GM21367 (cell line): ENCODE results near the gene SLC9A3.

Experiments used
- ATAC-seq: cut with Tn5 transposase; IDR thresholded peaks from one replicate; pipeline ENCODE4 v1.9.1; 2021; ENCODE audit not compliant: unreplicated experiment

SLC9A3 gene

GRCh38 chr5:539469-540070 lies 15.3 kb upstream of the SLC9A3 start:
- ATAC-seq = no peak

- ATAC-seq = no peak
Measured at GRCh38 chr5:538801-539468, 14.7 kb upstream of the SLC9A3 start.

GRCh38 chr5:538271-538771 lies 14.1 kb upstream of the SLC9A3 start:
- no peak for ATAC-seq

- no peak for ATAC-seq
Measured at GRCh38 chr5:537621-538071, 13.4 kb upstream of the SLC9A3 start.

GRCh38 chr5:537098-537497 lies 12.8 kb upstream of the SLC9A3 start:
- ATAC-seq = no peak

- ATAC-seq = no peak
Measured at GRCh38 chr5:535846-536698, 11.8 kb upstream of the SLC9A3 start.

GRCh38 chr5:534743-535671 lies 10.8 kb upstream of the SLC9A3 start:
- no peak for ATAC-seq

- no peak for ATAC-seq
Measured at GRCh38 chr5:533955-534742, 9.9 kb upstream of the SLC9A3 start.

- ATAC-seq = no peak
Measured at GRCh38 chr5:533243-533954, 9.2 kb upstream of the SLC9A3 start.

- ATAC-seq = no peak
Measured at GRCh38 chr5:532521-533242, 8.4 kb upstream of the SLC9A3 start.

GRCh38 chr5:531749-532315 lies 7.6 kb upstream of the SLC9A3 start:
- ATAC-seq = no peak

GRCh38 chr5:531101-531748 lies 7.0 kb upstream of the SLC9A3 start:
- ATAC-seq = no peak

- ATAC-seq = no peak
Measured at GRCh38 chr5:530001-530955, 6.0 kb upstream of the SLC9A3 start.

- no peak for ATAC-seq
Measured at GRCh38 chr5:528629-529511, 4.6 kb upstream of the SLC9A3 start.
